ENCODE data around the gene NCBP1.

NCBP1 gene

GRCh38 chr9:97703437-97704344 is 70.1 kb downstream of the NCBP1 start:
- Histone ChIP-seq H3K36me3 (ENCODE audit: control insufficient read depth, insufficient read depth, low read length, severe bottlenecking) (no peaks in the 10 kb centered on the region), H3K4me1 (ENCODE audit: control insufficient read depth, insufficient read depth, low read length) (peaks cover 16% of the 10 kb centered on the region), H3K27me3 (replicated peaks; ENCODE audit: control insufficient read depth, insufficient read depth, low read length) (peaks cover 5% of the 10 kb centered on the region), H3K4me3 (ENCODE audit: low read length) (peak overlapping the region; percentile 38), H3K9ac (ENCODE audit: low read length) (peak overlapping the region; percentile 17), H3K9me3 (ENCODE audit: control insufficient read depth, low read length) (no peaks in the 10 kb centered on the region)
- peak; percentile 65 for DNase-seq (ENCODE audit: low read depth)

GRCh38 chr9:97704345-97704677 is 70.7 kb downstream of the NCBP1 start:
- H3K4me3 ChIP-seq (ENCODE audit: low read length): peak overlapping the region; percentile 38
- H3K36me3 ChIP-seq (ENCODE audit: control insufficient read depth, insufficient read depth, low read length, severe bottlenecking): no peaks in the 10 kb centered on the region
- H3K27me3 ChIP-seq (replicated peaks; ENCODE audit: control insufficient read depth, insufficient read depth, low read length): peaks cover 7% of the 10 kb centered on the region
- peak overlapping the region; percentile 17 for H3K9ac ChIP-seq (ENCODE audit: low read length)
- no peaks in the 10 kb centered on the region for H3K9me3 ChIP-seq (ENCODE audit: control insufficient read depth, low read length)
- peak; percentile 29 for DNase-seq (ENCODE audit: low read depth)
- H3K4me1 ChIP-seq (ENCODE audit: control insufficient read depth, insufficient read depth, low read length): peaks cover 16% of the 10 kb centered on the region

GRCh38 chr9:97704851-97705250 is 71.2 kb downstream of the NCBP1 start:
- H3K9me3 ChIP-seq (ENCODE audit: control insufficient read depth, low read length): no peaks in the 10 kb centered on the region
- DNase-seq (ENCODE audit: low read depth): no peak

GRCh38 chr9:97705354-97705950 is 71.8 kb downstream of the NCBP1 start:
- no peak overlapping the region for H3K4me3 ChIP-seq (ENCODE audit: low read length)
- H3K27me3 ChIP-seq (replicated peaks; ENCODE audit: control insufficient read depth, insufficient read depth, low read length): peaks cover 7% of the 10 kb centered on the region
- H3K4me1 ChIP-seq (ENCODE audit: control insufficient read depth, insufficient read depth, low read length): peaks cover 16% of the 10 kb centered on the region
- H3K36me3 ChIP-seq (ENCODE audit: control insufficient read depth, insufficient read depth, low read length, severe bottlenecking): no peaks in the 10 kb centered on the region
- no peak overlapping the region for H3K9ac ChIP-seq (ENCODE audit: low read length)
- DNase-seq (ENCODE audit: low read depth): no peak
- H3K9me3 ChIP-seq (ENCODE audit: control insufficient read depth, low read length): no peaks in the 10 kb centered on the region

More at GRCh38 chr9:97704851-97705250, 71.2 kb downstream of the NCBP1 start:
- Histone ChIP-seq H3K9ac (ENCODE audit: low read length) (peak overlapping the region; percentile 17), H3K4me1 (ENCODE audit: control insufficient read depth, insufficient read depth, low read length) (peaks cover 16% of the 10 kb centered on the region), H3K4me3 (ENCODE audit: low read length) (no peak overlapping the region), H3K27me3 (replicated peaks; ENCODE audit: control insufficient read depth, insufficient read depth, low read length) (peaks cover 7% of the 10 kb centered on the region), H3K36me3 (ENCODE audit: control insufficient read depth, insufficient read depth, low read length, severe bottlenecking) (no peaks in the 10 kb centered on the region)

GRCh38 chr9:97706246-97706645 is 72.6 kb downstream of the NCBP1 start:
- Histone ChIP-seq H3K4me3 (ENCODE audit: low read length) (no peak overlapping the region), H3K9me3 (ENCODE audit: control insufficient read depth, low read length) (no peaks in the 10 kb centered on the region), H3K9ac (ENCODE audit: low read length) (no peak overlapping the region), H3K36me3 (ENCODE audit: control insufficient read depth, insufficient read depth, low read length, severe bottlenecking) (no peaks in the 10 kb centered on the region), H3K27me3 (replicated peaks; ENCODE audit: control insufficient read depth, insufficient read depth, low read length) (peaks cover 7% of the 10 kb centered on the region), H3K4me1 (ENCODE audit: control insufficient read depth, insufficient read depth, low read length) (peaks cover 20% of the 10 kb centered on the region)
- DNase-seq (ENCODE audit: low read depth): no peak

GRCh38 chr9:97710356-97711222 is 77.0 kb downstream of the NCBP1 start:
- H3K4me3 ChIP-seq (ENCODE audit: low read length): no peak overlapping the region
- DNase-seq (ENCODE audit: low read depth): peak; percentile 91
- H3K9me3 ChIP-seq (ENCODE audit: control insufficient read depth, low read length): no peaks in the 10 kb centered on the region
- H3K9ac ChIP-seq (ENCODE audit: low read length): no peak overlapping the region
- no peaks in the 10 kb centered on the region for H3K36me3 ChIP-seq (ENCODE audit: control insufficient read depth, insufficient read depth, low read length, severe bottlenecking)
- peaks cover 11% of the 10 kb centered on the region for H3K4me1 ChIP-seq (ENCODE audit: control insufficient read depth, insufficient read depth, low read length)
- H3K27me3 ChIP-seq (replicated peaks; ENCODE audit: control insufficient read depth, insufficient read depth, low read length): peaks cover 7% of the 10 kb centered on the region

GRCh38 chr9:97711223-97711626 is 77.6 kb downstream of the NCBP1 start:
- Histone ChIP-seq H3K27me3 (replicated peaks; ENCODE audit: control insufficient read depth, insufficient read depth, low read length) (peaks cover 7% of the 10 kb centered on the region), H3K9ac (ENCODE audit: low read length) (no peak overlapping the region), H3K36me3 (ENCODE audit: control insufficient read depth, insufficient read depth, low read length, severe bottlenecking) (no peaks in the 10 kb centered on the region), H3K4me3 (ENCODE audit: low read length) (no peak overlapping the region), H3K4me1 (ENCODE audit: control insufficient read depth, insufficient read depth, low read length) (peaks cover 11% of the 10 kb centered on the region), H3K9me3 (ENCODE audit: control insufficient read depth, low read length) (no peaks in the 10 kb centered on the region)
- DNase-seq (ENCODE audit: low read depth): no peak

GRCh38 chr9:97714435-97714834 is 80.8 kb downstream of the NCBP1 start:
- no peaks in the 10 kb centered on the region for H3K9me3 ChIP-seq (ENCODE audit: control insufficient read depth, low read length)
- H3K4me1 ChIP-seq (ENCODE audit: control insufficient read depth, insufficient read depth, low read length): peaks cover 11% of the 10 kb centered on the region
- H3K36me3 ChIP-seq (ENCODE audit: control insufficient read depth, insufficient read depth, low read length, severe bottlenecking): no peaks in the 10 kb centered on the region
- no peak overlapping the region for H3K9ac ChIP-seq (ENCODE audit: low read length)
- no peaks in the 10 kb centered on the region for H3K27me3 ChIP-seq (replicated peaks; ENCODE audit: control insufficient read depth, insufficient read depth, low read length)
- peak; percentile 60 for DNase-seq (ENCODE audit: low read depth)
- H3K4me3 ChIP-seq (ENCODE audit: low read length): no peak overlapping the region

GRCh38 chr9:97717866-97718265 is 84.2 kb downstream of the NCBP1 start:
- no peaks in the 10 kb centered on the region for H3K36me3 ChIP-seq (ENCODE audit: control insufficient read depth, insufficient read depth, low read length, severe bottlenecking)
- DNase-seq (ENCODE audit: low read depth): no peak
- H3K9ac ChIP-seq (ENCODE audit: low read length): no peak overlapping the region
- H3K4me3 ChIP-seq (ENCODE audit: low read length): no peak overlapping the region
- peaks cover 8% of the 10 kb centered on the region for H3K4me1 ChIP-seq (ENCODE audit: control insufficient read depth, insufficient read depth, low read length)
- H3K9me3 ChIP-seq (ENCODE audit: control insufficient read depth, low read length): peaks cover 3% of the 10 kb centered on the region
- no peaks in the 10 kb centered on the region for H3K27me3 ChIP-seq (replicated peaks; ENCODE audit: control insufficient read depth, insufficient read depth, low read length)

GRCh38 chr9:97721396-97721795 is 87.8 kb downstream of the NCBP1 start:
- DNase-seq (ENCODE audit: low read depth): peak; percentile 13
- H3K9me3 ChIP-seq (ENCODE audit: control insufficient read depth, low read length): peaks cover 3% of the 10 kb centered on the region
- no peaks in the 10 kb centered on the region for H3K36me3 ChIP-seq (ENCODE audit: control insufficient read depth, insufficient read depth, low read length, severe bottlenecking)
- no peak overlapping the region for H3K9ac ChIP-seq (ENCODE audit: low read length)
- H3K4me1 ChIP-seq (ENCODE audit: control insufficient read depth, insufficient read depth, low read length): no peaks in the 10 kb centered on the region
- H3K4me3 ChIP-seq (ENCODE audit: low read length): no peak overlapping the region
- H3K27me3 ChIP-seq (replicated peaks; ENCODE audit: control insufficient read depth, insufficient read depth, low read length): peaks cover 11% of the 10 kb centered on the region

GRCh38 chr9:97722331-97722730 is 88.7 kb downstream of the NCBP1 start:
- Histone ChIP-seq H3K4me1 (ENCODE audit: control insufficient read depth, insufficient read depth, low read length) (no peaks in the 10 kb centered on the region), H3K36me3 (ENCODE audit: control insufficient read depth, insufficient read depth, low read length, severe bottlenecking) (no peaks in the 10 kb centered on the region), H3K4me3 (ENCODE audit: low read length) (no peak overlapping the region), H3K9me3 (ENCODE audit: control insufficient read depth, low read length) (peaks cover 3% of the 10 kb centered on the region), H3K27me3 (replicated peaks; ENCODE audit: control insufficient read depth, insufficient read depth, low read length) (peaks cover 16% of the 10 kb centered on the region), H3K9ac (ENCODE audit: low read length) (no peak overlapping the region)
- no peak for DNase-seq (ENCODE audit: low read depth)

All from adipocyte (in vitro differentiated cells).